GM21526 (cell line): ENCODE results near the gene HSPH1.
"Not testable (repeated sequence)": the region's sequence is repeated elsewhere in the genome, so short reads cannot be mapped to it uniquely, and the experiment has no call there.

Experiments used
- ATAC-seq: cut with Tn5 transposase; IDR thresholded peaks from one replicate; pipeline ENCODE4 v1.9.1; 2021; ENCODE audit warnings: moderate library complexity; ENCODE audit not compliant: unreplicated experiment, low FRiP score

HSPH1 gene

DNA sequence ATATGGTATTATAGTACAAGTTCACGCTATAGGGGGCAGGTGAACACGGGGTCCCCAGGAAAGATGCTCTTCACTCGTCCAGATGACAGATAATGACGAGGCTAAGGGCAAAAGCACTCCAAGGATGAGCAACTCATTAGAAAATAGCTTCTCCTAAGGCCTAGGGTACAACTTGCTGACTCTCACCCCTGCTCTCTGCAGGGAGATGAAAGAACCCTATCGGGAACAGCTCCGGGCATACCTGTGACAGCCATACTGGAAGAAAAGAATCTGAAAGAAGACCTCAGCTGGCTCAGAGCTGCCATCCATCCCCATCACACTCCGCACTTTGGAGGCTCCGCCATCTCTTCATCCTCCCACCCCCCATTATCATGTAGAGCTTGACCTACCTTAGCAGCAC is 17.5 kb upstream of the HSPH1 start:
- no peak for ATAC-seq

- not testable (repeated sequence) for ATAC-seq
Observed at GRCh38 chr13:31177813-31178495, 16.2 kb upstream of the HSPH1 start.

GRCh38 chr13:31175847-31176532 is 14.3 kb upstream of the HSPH1 start:
- no peak for ATAC-seq

GRCh38 chr13:31174018-31174417 is 12.3 kb upstream of the HSPH1 start:
- no peak for ATAC-seq

DNA sequence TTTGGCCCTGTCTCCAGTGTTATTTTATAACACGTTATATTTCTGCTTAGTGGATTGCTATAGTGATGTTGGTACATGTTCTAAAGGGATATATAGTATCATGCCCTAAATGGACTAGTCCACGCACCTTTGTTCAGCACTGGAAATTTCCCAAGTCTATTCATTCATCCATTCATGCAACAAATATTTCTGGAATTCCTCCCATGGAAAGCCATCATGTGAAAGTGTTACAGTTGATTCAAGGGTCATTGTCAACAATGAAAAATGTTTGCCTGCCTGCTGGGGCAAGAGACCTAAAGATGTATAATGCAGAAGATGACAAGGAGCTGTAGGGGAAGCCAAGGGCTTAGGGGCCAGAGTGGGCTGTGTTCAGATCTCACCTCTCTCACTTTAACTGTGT is 10.8 kb upstream of the HSPH1 start:
- ATAC-seq, result no peak

DNA sequence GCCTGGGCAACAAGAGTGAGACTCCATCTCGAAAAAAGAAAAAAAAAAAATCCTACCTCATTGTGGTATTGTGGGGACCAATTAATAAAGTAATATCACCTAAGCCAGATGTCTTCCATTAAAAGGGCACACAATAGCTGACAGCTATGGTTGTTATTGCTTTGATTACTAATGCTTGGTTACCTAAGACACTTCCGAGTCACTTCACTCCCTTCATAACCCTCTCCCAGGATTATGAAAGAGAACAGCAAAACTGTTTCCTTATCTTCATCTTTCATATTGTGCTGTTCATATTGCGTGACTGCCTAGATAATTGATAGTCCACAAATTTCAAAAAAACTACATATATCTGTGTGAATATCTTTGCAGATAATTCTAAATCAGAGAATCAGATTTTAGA is 10.3 kb upstream of the HSPH1 start:
- ATAC-seq, result no peak

DNA sequence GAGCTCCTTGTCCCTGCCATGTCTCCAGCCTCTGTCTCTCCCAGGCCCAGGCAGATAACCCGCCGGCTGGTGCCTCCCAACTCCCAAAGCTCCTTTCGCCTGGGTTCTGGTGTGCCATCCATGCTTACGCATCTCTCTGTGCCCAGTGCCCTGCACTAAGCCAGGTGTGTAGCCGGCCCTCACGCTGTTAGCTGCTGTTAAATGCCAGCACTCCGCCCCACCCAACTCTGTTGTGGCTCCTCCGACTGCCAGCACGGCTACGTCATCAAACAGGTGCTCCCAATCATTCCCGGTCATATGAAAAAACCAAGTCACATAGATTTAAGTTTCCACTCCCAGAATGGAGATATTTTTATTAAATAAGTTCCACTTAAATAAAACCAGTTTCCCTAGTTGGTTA is 7.0 kb upstream of the HSPH1 start:
- no peak for ATAC-seq

GRCh38 chr13:31168166-31168565 is 6.5 kb upstream of the HSPH1 start:
- ATAC-seq, result no peak

DNA sequence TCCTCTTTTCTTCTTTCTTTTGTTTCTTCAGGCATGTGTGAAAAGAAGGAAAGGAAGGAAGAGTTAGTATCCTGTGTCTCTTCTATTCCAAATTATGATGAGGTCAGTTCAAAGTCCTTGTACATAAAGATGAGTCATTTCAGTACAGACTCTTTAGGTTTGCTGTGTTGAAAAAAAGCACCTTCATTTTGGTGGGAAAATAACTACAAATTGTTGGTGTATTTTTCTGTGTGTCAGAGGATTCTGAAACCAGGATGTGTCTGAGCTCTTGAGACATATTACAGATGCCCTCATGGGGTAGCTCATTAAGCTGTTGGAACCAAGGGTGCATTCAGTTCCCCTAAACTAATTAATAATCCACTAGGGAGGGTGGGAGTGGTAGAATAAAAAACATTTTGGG is 5.8 kb upstream of the HSPH1 start:
- ATAC-seq, result no peak

- no peak for ATAC-seq
Observed at GRCh38 chr13:31166591-31166990, 4.9 kb upstream of the HSPH1 start.

DNA sequence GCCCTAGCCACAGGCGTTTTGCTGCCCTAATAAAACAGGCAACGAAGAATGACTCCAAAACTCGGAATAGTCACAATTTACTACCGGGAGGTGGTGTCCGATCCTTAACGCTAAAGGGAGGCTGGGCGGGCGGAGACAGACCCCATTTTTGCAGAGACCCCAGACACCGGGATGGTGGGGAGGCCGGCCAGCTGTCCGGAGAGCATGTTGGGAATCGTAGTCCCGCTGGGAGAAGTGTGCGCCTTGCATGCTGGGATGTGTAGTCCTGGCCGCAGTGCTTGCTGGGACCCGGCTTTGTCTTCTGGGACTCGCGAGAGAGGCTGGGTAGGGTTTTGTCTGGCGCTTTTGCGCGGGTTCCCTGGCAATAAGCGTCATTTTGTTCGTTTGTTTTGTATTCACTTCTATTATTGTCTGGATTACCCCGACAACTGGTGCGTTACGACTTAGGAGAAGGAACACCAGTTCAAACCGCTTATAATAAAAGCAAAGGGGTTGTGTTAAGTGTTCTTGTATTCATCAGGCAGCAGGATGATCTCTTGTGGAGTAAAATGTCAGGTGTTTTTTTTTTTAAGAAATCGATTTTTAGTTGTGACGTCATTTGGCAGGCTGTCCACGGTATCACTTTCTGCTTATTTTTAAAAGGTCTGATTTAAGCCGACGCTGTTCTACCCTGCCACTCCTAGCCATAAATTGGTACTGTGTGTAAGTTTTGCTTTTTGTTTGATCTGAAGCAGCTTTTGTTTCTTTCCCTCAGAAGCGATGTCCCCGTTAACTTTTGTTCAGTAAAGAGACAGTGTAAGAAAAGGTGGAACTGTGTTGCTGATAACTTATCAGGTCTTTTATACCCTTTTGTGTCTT is 676 bp upstream of the HSPH1 start:
- ATAC-seq, result peak; percentile 82

DNA sequence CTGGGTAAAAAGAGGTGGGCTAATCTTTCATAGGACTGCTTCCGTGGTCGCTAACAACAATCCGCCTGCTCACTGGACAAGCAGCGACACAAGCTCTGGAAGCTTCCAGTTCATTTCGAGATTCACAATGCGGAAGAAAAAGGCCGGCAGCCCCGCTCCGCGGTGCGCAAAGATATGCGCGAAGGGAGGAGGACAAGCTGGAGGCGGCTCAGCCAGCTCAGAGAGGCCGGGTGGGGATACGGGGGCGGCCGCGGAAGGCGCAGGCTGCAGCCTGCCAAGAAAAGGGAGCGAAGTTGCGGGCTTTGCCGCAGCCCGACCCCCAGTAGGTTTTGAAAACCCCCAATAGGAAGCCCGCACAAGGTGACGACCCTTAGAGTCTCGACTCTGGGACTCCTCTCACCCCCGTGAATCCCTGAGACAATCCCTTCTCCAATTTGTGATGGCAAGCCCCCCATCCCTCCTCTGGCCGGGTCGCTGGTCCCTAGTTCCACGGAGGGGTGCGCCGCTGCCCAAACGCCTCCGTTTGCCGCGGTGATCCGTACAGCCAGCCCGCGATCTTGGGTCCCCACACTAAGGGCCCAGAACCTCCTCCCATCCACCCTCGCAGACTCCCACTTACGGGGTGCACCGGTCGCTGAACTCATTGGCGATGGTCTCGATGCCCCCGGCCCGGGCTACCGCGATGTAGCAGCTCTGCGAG is 697 bp downstream of the HSPH1 start:
- peak; percentile 32 for ATAC-seq

- ATAC-seq, result no peak
Observed at GRCh38 chr13:31159306-31159705, 2.4 kb downstream of the HSPH1 start.

GRCh38 chr13:31154939-31155338 is 6.8 kb downstream of the HSPH1 start:
- no peak for ATAC-seq

DNA sequence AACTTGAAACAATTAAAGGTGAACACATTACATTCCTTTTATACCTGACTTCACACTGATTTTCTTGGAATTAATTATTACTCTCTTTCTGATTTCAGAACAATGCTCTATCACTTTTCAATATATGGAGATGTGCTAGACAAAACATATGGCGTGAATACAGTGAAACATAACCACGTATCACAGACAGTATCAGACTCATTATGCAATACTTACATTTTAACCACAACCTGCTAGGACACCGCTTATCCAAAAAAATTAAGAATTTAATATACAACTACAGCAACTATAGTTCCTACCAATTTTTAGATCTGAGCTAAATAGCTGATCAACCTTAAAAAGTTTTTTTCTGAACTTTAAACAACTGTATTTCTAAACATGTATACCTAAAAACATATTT is 9.9 kb downstream of the HSPH1 start:
- no peak for ATAC-seq

GRCh38 chr13:31150315-31150985 is 11.3 kb downstream of the HSPH1 start:
- no peak for ATAC-seq

DNA sequence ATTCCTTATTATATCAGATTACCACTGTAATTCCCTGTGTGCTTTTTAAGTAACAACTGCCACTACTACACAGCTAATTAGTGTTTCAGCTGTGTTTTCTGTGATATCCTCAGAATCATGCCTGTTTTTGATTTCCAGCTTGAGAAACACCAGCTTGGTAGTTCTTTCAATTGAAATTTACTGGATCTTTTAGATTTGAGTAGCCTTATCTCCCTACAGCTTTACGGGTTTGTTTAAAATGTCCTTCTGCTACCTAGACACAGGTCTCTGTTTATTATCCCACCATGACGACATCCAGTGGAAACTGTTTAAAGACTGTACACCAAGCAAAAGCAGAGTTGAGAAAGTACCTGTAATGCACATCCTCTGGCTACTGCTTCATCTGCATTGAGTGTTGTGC is 12.1 kb downstream of the HSPH1 start:
- no peak for ATAC-seq

- no peak for ATAC-seq
Observed at GRCh38 chr13:31145417-31145816, 16.3 kb downstream of the HSPH1 start.

DNA sequence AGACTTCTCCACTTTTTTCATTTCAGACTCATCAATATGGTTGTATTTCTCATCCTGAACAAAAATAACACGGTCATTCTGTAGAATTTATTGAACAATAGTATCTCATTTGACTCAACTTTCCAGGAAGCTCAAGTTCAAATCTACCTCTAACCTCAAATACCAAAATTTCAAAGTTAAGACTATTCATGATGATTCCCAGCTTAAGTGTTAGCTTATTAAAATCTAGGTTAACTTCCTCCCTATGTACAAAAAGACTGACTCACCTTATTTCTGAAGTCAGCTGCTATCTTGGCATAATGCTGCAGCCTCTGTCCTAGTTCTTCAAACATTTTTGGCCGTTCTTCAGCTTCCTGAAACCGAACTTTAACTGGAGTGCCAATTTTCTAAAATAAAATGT is 23.2 kb downstream of the HSPH1 start:
- ATAC-seq, result no peak

DNA sequence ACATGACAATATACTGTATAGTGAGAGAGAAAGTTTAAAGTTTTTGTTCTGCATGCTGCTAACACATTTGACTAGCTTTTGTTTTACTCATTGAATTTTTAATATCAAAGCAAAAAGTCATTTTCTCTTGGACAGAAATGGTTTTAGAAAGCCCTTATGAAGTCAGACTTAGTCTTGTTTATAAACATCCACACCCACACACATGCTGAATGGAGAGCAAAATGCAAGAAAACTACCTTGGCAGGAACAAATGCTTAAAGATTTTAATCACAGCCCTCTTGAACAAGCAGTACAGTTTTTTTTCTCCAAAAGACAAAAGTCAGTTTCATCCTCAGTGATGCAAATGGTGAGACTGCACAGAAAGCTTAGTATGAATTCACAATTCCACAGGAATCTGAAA is 25.0 kb downstream of the HSPH1 start:
- no peak for ATAC-seq
